SK-N-SH (cell line): Measurements from ENCODE around the gene HOXB7. TPM values are rescaled to one million over a fixed set of nuclear protein-coding genes. Genes with fewer than 3 reads are reported as not detected.

Experiments
- CTCF ChIA-PET: fragments of 300-600, 350-600 bp; formaldehyde crosslinking; extraction: SDS; loops from one replicate; lab custom pipeline; 2021; lab: Yijun Ruan, JAX
- POLR2A ChIA-PET: fragments of 350-600 bp; sonication (Branson Sonifier 250); formaldehyde crosslinking; extraction: SDS; loops from one replicate; lab custom pipeline; 2020; ENCODE audit warnings: antibody characterized with exemption, inconsistent platforms; lab: Yijun Ruan, JAX
- DNase-seq: peaks from one replicate; pipeline ENCODE4 v3.0.0; 2012
- H2AFZ ChIP-seq: fragments of 200-600 bp; sonication (generic); 2 replicates; pipeline ENCODE4 v1.8.1; 2016; ENCODE audit warnings: antibody characterized with exemption, mild to moderate bottlenecking, low read depth
- H3F3A ChIP-seq: fragments of 200-600 bp; sonication (generic); replicated peaks from 2 replicates; pipeline ENCODE3; 2016; ENCODE audit warnings: antibody characterized with exemption, mild to moderate bottlenecking; ENCODE audit not compliant: insufficient read depth
- H3K27ac ChIP-seq, 2 experiments: fragments of 200-500 bp in 1 of 2; fragments of 200-600 bp in 1 of 2; sonication (Bioruptor generic) in 1 of 2; sonication (generic), shearing (Covaris generic) in 1 of 2; 2 replicates each; pipeline versions ENCODE4 v1.5.1 to v1.6.1; 2014 to 2016; ENCODE audit warnings: low read depth in 2 of 2, inconsistent platforms in 1 of 2, low read length in 1 of 2, mild to moderate bottlenecking in 1 of 2, mixed read lengths in 1 of 2
- H3K27me3 ChIP-seq: fragments of 200-600 bp; sonication (generic), shearing (Covaris generic); 2 replicates; pipeline ENCODE4 v1.6.1; 2016; ENCODE audit warnings: mixed run types; ENCODE audit not compliant: insufficient read depth
- H3K36me3 ChIP-seq, 2 experiments: fragments of 200-500 bp in 1 of 2; fragments of 200-600 bp in 1 of 2; sonication (Bioruptor generic) in 1 of 2; sonication (generic) in 1 of 2; replicated peaks in 1 of 2; 2 replicates each; pipeline versions ENCODE3 to v1.5.1; 2014 to 2016; ENCODE audit warnings: low read length in 1 of 2, mild to moderate bottlenecking in 1 of 2; ENCODE audit not compliant: insufficient read depth in 2 of 2, control insufficient read depth in 1 of 2
- H3K4me1 ChIP-seq, 2 experiments: fragments of 200-500 bp in 1 of 2; fragments of 200-600 bp in 1 of 2; sonication (Bioruptor generic) in 1 of 2; sonication (generic), shearing (Covaris generic) in 1 of 2; 2 replicates each; pipeline versions ENCODE4 v1.5.1 to v1.6.1; 2014 to 2016; ENCODE audit warnings: low read depth in 1 of 2, low read length in 1 of 2, mixed run types in 1 of 2; ENCODE audit not compliant: insufficient read depth in 2 of 2, control insufficient read depth in 1 of 2
- H3K4me2 ChIP-seq: fragments of 200-600 bp; sonication (generic), shearing (Covaris generic); 2 replicates; pipeline ENCODE4 v1.6.1; 2017; ENCODE audit warnings: mixed run types
- H3K4me3 ChIP-seq, 2 experiments: fragments of 200-500 bp in 1 of 2; fragments of 200-600 bp in 1 of 2; sonication (Bioruptor generic) in 1 of 2; sonication (generic), shearing (Covaris generic) in 1 of 2; 2 replicates each; pipeline versions ENCODE4 v1.5.1 to v1.8.1; 2014 to 2016; ENCODE audit warnings: low read depth in 2 of 2, inconsistent platforms in 1 of 2, low read length in 1 of 2, mild to moderate bottlenecking in 1 of 2, mixed read lengths in 1 of 2, moderate library complexity in 1 of 2
- H3K79me2 ChIP-seq: fragments of 200-600 bp; sonication (generic); 2 replicates; pipeline ENCODE4 v1.8.1; 2017; ENCODE audit warnings: mild to moderate bottlenecking; ENCODE audit not compliant: insufficient read depth
- H3K9ac ChIP-seq: fragments of 200-600 bp; sonication (generic); 2 replicates; pipeline ENCODE4 v1.6.1; 2017; ENCODE audit warnings: mixed run types
- H3K9me2 ChIP-seq: fragments of 200-600 bp; sonication (generic); 2 replicates; pipeline ENCODE4 v1.6.1; 2017; ENCODE audit warnings: mixed run types
- H3K9me3 ChIP-seq: fragments of 200-600 bp; sonication (generic); 2 replicates; pipeline ENCODE4 v1.6.1; 2017; ENCODE audit warnings: mixed run types, mild to moderate bottlenecking, moderate library complexity
- H4K20me1 ChIP-seq: fragments of 200-600 bp; sonication (generic); 2 replicates; pipeline ENCODE4 v1.6.1; 2017; ENCODE audit warnings: mild to moderate bottlenecking, mixed run types; ENCODE audit not compliant: insufficient read depth
- CTCF ChIP-seq: fragments of 200-600 bp; sonication (generic); IDR thresholded peaks from 2 replicates; pipeline ENCODE4 v1.6.1; 2017; ENCODE audit warnings: antibody characterized with exemption, mild to moderate bottlenecking, moderate library complexity
- ELF1 ChIP-seq: IDR thresholded peaks from 2 replicates; pipeline ENCODE4 v1.4.0; 2012
- EP300 ChIP-seq, 2 experiments: IDR thresholded peaks; 2 replicates each; pipeline versions ENCODE4 v1.4.0 to v1.6.1; 2012; ENCODE audit warnings: borderline replicate concordance in 1 of 2, low read depth in 1 of 2, low read length in 1 of 2
- EZH2phosphoT487 ChIP-seq: fragments of 200-600 bp; sonication (generic); IDR thresholded peaks from 2 replicates; pipeline ENCODE4 v1.6.1; 2017; ENCODE audit warnings: low read depth, mixed run types, mild to moderate bottlenecking, antibody characterized with exemption, moderate library complexity, borderline replicate concordance
- FOSL2 ChIP-seq: IDR thresholded peaks from 2 replicates; pipeline ENCODE4 v1.4.0; 2012; ENCODE audit warnings: low read depth, mild to moderate bottlenecking, moderate library complexity, borderline replicate concordance
- FOXJ3 ChIP-seq: sonication (generic); formaldehyde crosslinking; IDR thresholded peaks from 2 replicates; pipeline ENCODE4 v1.5.1; 2020; ENCODE audit warnings: mild to moderate bottlenecking, missing genetic modification reagents
- GATA2 ChIP-seq: sonication (generic); formaldehyde crosslinking; IDR thresholded peaks from 2 replicates; pipeline ENCODE4 v1.5.0; 2020; ENCODE audit warnings: mild to moderate bottlenecking, missing genetic modification reagents
- IRF3 ChIP-seq: fragments of 150-350 bp; IDR thresholded peaks from 2 replicates; pipeline ENCODE4 v1.6.1; 2016; ENCODE audit warnings: mild to moderate bottlenecking, low read depth, low read length
- JUND ChIP-seq: IDR thresholded peaks from 2 replicates; pipeline ENCODE4 v1.4.0; 2012
- MEF2A ChIP-seq: IDR thresholded peaks from 2 replicates; pipeline ENCODE4 v1.4.0; 2012; ENCODE audit warnings: low read depth, borderline replicate concordance
- MXI1 ChIP-seq: IDR thresholded peaks from 2 replicates; pipeline ENCODE4 v1.6.1; 2012; ENCODE audit warnings: mild to moderate bottlenecking, low read depth, low read length, improper control_type of control experiment
- NFIC ChIP-seq: IDR thresholded peaks from 2 replicates; pipeline ENCODE4 v1.4.0; 2012; ENCODE audit warnings: borderline replicate concordance
- POLR2AphosphoS5 ChIP-seq: IDR thresholded peaks from 2 replicates; pipeline ENCODE4 v1.6.1; 2012; ENCODE audit warnings: low read depth, low read length
- RCOR1 ChIP-seq: fragments of 150-350 bp; IDR thresholded peaks from 2 replicates; pipeline ENCODE4 v1.6.1; 2017; ENCODE audit warnings: antibody characterized with exemption, low read length
- REST ChIP-seq: IDR thresholded peaks from 2 replicates; pipeline ENCODE4 v1.6.1; 2012; ENCODE audit warnings: mild to moderate bottlenecking, low read depth, low read length, moderate library complexity
- RFX5 ChIP-seq: IDR thresholded peaks from 2 replicates; pipeline ENCODE4 v1.6.1; 2012; ENCODE audit warnings: mild to moderate bottlenecking, improper control_type of control experiment, low read length
- RXRA ChIP-seq: IDR thresholded peaks from 2 replicates; pipeline ENCODE4 v1.4.0; 2012; ENCODE audit warnings: low read depth, mild to moderate bottlenecking, borderline replicate concordance
- SIN3A ChIP-seq: IDR thresholded peaks from 2 replicates; pipeline ENCODE4 v1.6.1; 2012; ENCODE audit warnings: low read depth, mild to moderate bottlenecking, low read length, moderate library complexity, borderline replicate concordance
- ZBTB33 ChIP-seq: IDR thresholded peaks from 2 replicates; pipeline ENCODE4 v1.4.0; 2012; ENCODE audit warnings: low read depth, borderline replicate concordance
- WGBS: methylation state at CpG from one replicate; pipeline ENCODE4 v1.1.6; 2017; ENCODE audit warnings: low lambda C conversion rate; 5-methylcytosine and 5-hydroxymethylcytosine counted together
- polyA plus RNA-seq, 3 experiments: library from polyadenylated mRNA; depleted of rRNA; stranded (reverse); fragments of >200 nt; gene quantifications; 2 replicates each; pipeline ENCODE4 v1.2.3, GENCODE V29; 2012

HOXB7 gene
- polyA plus RNA-seq, 1 of the 3 experiments (the other 2 are of a cell fraction) = not detected

- no peaks in the 10 kb centered on the region for H3K9me2 ChIP-seq
- POLR2A ChIA-PET = no interaction called here
- H3K27me3 ChIP-seq = peaks cover 96% of the 10 kb centered on the region
- WGBS = 27% methylated on average over 14 of the region's 14 CpGs
- H3K4me3 ChIP-seq = no peak overlapping the region
- H3K9ac ChIP-seq = no peak overlapping the region
- H4K20me1 ChIP-seq = peaks cover 6% of the 10 kb centered on the region; the same call in 1 of the 2 replicates
- H3K79me2 ChIP-seq = no peaks in the 10 kb centered on the region
- no peak overlapping the region for H3K27ac ChIP-seq
- no peak overlapping the region for H2AFZ ChIP-seq
- H3K4me2 ChIP-seq = no peak overlapping the region
- TF ChIP-seq EP300 (IDR thresholded peaks at IDR 0.05; ENCODE audit: borderline replicate concordance in 1 of 2, low read depth in 1 of 2, low read length in 1 of 2) (no peak), MEF2A (no peak), MXI1 (no peak), POLR2AphosphoS5 (no peak), RFX5 (no peak), EZH2phosphoT487 (no peak), IRF3 (no peak), ELF1 (no peak), SIN3A (no peak), ZBTB33 (no peak), CTCF (no peak), NFIC (no peak), RCOR1 (no peak), GATA2 (CRISPR knock-in tag) (no peak), JUND (no peak), FOSL2 (no peak), REST (no peak), FOXJ3 (no peak), RXRA (no peak)
- DNase-seq = no peak
- CTCF ChIA-PET = interaction anchor here (0.8 to 1.4 kb wide), 5 partner anchors 9 to 76 kb away, joined by 3 to 4 read pairs (median 3); partner anchors contain the start of gene HOXB5
- no peaks in the 10 kb centered on the region for H3K36me3 ChIP-seq
- H3K4me1 ChIP-seq = peaks cover 0 to 2% of the 10 kb centered on the region in 2 experiments; a peak in 1 of 4 replicates
- H3K9me3 ChIP-seq = no peaks in the 10 kb centered on the region
- no peaks in the 10 kb centered on the region for H3F3A ChIP-seq
These were observed 50.7 kb downstream of the HOXB7 start for GRCh38 chr17:48559840-48560817.
